ENCODE measurements around the gene ARL15.

ARL15 gene

DNA sequence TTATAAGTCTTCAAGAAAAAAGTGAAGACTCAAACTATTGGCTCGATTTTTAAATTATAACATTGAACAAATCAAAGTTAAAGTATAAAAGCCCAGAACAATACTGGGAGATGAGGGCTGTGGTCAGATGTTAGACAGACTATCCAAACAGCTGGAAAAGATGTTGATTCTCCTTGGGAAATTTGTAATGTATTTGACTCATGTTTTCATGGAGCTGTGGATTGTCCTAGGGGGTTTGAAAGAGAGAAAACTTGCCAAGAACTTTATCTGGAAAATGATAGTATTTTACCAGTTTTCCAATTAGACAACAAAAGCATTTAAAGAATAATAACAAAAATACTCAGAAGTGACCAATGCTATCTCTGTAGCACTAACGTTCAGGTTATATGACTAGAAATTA is 339.2 kb downstream of the ARL15 start:
- Histone ChIP-seq H3K9me3 (no peaks in the 10 kb centered on the region), H3K36me3 (no peaks in the 10 kb centered on the region)

DNA sequence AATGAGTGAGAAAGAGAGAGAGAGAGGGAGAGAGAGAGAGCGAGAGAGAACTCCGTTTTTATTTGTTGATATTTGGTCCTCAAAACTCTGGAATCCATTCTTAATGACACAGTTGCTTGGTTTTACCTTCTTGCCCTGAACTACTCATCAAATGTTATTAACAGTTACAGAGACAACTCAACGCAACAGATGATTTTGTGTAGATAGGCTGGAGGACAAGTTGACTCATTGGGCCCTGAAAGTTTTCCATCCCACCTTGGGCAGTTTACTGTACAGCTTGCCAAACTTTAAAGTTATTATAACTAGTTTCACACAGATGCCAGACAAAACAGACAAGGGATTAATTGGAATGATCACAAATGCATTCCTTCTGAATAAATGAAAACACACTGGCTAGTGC is 339.9 kb downstream of the ARL15 start:
- Histone ChIP-seq H3K36me3 (no peaks in the 10 kb centered on the region), H3K27me3 (no peaks in the 10 kb centered on the region), H3K4me3 (ENCODE audit: low read depth in 1 of 2, low read length in 1 of 2) (no peak overlapping the region), H3K27ac (no peak overlapping the region), H3K4me1 (ENCODE audit: control insufficient read depth in 1 of 2, insufficient read depth in 1 of 2, low read depth in 1 of 2, low read length in 1 of 2) (no peaks in the 10 kb centered on the region), H3K9me3 (no peaks in the 10 kb centered on the region)
- TF ChIP-seq, protein P1, sequence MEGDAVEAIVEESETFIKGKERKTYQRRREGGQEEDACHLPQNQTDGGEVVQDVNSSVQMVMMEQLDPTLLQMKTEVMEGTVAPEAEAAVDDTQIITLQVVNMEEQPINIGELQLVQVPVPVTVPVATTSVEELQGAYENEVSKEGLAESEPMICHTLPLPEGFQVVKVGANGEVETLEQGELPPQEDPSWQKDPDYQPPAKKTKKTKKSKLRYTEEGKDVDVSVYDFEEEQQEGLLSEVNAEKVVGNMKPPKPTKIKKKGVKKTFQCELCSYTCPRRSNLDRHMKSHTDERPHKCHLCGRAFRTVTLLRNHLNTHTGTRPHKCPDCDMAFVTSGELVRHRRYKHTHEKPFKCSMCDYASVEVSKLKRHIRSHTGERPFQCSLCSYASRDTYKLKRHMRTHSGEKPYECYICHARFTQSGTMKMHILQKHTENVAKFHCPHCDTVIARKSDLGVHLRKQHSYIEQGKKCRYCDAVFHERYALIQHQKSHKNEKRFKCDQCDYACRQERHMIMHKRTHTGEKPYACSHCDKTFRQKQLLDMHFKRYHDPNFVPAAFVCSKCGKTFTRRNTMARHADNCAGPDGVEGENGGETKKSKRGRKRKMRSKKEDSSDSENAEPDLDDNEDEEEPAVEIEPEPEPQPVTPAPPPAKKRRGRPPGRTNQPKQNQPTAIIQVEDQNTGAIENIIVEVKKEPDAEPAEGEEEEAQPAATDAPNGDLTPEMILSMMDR (IDR thresholded peaks at IDR 0.05), result no peak

More for the DNA sequence above, 339.2 kb downstream of the ARL15 start:
- TF ChIP-seq, protein P1 (IDR thresholded peaks at IDR 0.05), result no peak
- Histone ChIP-seq H3K27ac (no peak overlapping the region), H3K4me1 (ENCODE audit: control insufficient read depth in 1 of 2, insufficient read depth in 1 of 2, low read depth in 1 of 2, low read length in 1 of 2) (no peaks in the 10 kb centered on the region), H3K4me3 (ENCODE audit: low read depth in 1 of 2, low read length in 1 of 2) (no peak overlapping the region), H3K27me3 (no peaks in the 10 kb centered on the region)

DNA sequence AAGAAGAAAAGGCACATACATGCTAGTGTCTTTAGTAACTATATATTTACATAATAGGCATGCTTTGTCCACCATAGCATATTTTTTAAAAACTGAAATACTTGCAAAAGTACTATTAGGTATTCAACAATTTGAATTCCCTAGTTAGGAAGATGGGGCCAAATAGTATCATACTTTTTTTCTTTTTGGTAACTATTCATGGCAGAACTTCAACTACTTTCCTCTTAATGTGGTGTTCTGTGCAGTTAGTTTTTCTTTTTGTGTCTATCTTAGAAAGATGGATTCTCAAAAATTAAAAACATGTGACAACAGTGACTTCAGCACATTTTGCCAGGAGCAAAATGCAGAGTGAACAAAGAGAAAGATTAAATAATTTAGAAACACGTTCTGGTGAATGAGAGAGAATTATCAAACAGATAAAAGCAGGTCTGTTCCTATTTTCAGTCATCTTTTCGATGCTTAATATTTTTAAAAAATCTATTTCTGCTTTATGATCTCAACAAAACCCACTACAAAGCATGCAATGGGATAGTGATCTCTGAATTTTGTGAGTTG is 341.1 kb downstream of the ARL15 start:
- TF ChIP-seq, protein P1 (IDR thresholded peaks at IDR 0.05), result no peak
- Histone ChIP-seq H3K9me3 (no peaks in the 10 kb centered on the region), H3K27ac (no peak overlapping the region), H3K36me3 (no peaks in the 10 kb centered on the region), H3K4me1 (ENCODE audit: control insufficient read depth in 1 of 2, insufficient read depth in 1 of 2, low read depth in 1 of 2, low read length in 1 of 2) (no peaks in the 10 kb centered on the region), H3K4me3 (ENCODE audit: low read depth in 1 of 2, low read length in 1 of 2) (no peak overlapping the region), H3K27me3 (no peaks in the 10 kb centered on the region)

DNA sequence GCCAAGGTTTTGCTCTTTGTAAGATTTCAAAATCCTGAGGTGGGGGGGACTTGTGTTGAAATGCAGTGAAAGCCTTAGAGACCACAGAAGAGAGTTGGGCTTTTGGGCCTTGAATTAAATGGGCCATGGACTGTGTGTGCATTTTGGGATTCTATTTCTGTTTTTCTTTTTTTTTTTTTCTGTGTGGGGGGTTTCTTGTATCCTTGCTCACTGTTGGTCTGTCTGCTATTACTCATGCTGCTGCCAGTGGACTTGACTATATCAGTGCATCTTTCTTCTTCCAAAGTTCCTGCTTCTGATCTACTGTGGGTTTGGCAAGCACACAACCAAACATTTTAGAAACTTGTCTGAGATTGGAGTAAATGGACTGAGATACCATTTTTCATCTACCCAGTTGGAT is 344.9 kb downstream of the ARL15 start:
- Histone ChIP-seq H3K4me3 (ENCODE audit: low read depth in 1 of 2, low read length in 1 of 2) (no peak overlapping the region), H3K27me3 (no peaks in the 10 kb centered on the region), H3K36me3 (no peaks in the 10 kb centered on the region), H3K9me3 (no peaks in the 10 kb centered on the region), H3K4me1 (ENCODE audit: control insufficient read depth in 1 of 2, insufficient read depth in 1 of 2, low read depth in 1 of 2, low read length in 1 of 2) (no peaks in the 10 kb centered on the region), H3K27ac (no peak overlapping the region)
- TF ChIP-seq, protein P1 (IDR thresholded peaks at IDR 0.05), result no peak

DNA sequence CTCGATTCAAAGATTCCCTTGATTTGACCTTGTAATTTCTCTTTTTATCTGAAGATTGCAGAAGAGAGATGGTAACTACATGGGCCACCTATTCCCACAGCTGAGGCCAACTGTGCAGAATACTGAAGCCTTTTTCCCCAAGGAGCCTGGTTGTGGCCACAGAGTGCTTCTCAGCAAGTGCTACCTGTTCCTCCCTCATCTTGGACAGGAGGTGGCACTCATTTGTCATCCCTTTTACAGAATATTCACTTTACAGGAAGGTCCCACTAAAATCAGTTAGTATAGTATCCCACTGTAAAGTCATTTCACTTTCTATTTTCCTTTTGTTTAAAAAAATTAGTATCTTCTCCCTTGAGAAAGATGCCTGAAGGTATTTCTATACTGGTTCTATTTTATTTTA is 346.4 kb downstream of the ARL15 start:
- Histone ChIP-seq H3K27me3 (no peaks in the 10 kb centered on the region), H3K4me3 (ENCODE audit: low read depth in 1 of 2, low read length in 1 of 2) (no peak overlapping the region), H3K9me3 (no peaks in the 10 kb centered on the region)

More for the DNA sequence above, 346.4 kb downstream of the ARL15 start:
- Histone ChIP-seq H3K4me1 (ENCODE audit: control insufficient read depth in 1 of 2, insufficient read depth in 1 of 2, low read depth in 1 of 2, low read length in 1 of 2) (no peaks in the 10 kb centered on the region), H3K36me3 (no peaks in the 10 kb centered on the region), H3K27ac (no peak overlapping the region)
- TF ChIP-seq, protein P1 (IDR thresholded peaks at IDR 0.05), result no peak

Data from neutrophil (primary cell).